Stomach (tissue), 4 donors: Measurements from ENCODE around the gene PLEKHO2.

Experiments
- POLR2AphosphoS5 ChIP-seq, 3 donors: sonication (generic); formaldehyde crosslinking; IDR thresholded peaks; one replicate each; pipeline ENCODE4 v1.6.1; 2016; ENCODE audit warnings: antibody characterized with exemption in 3 of 3
- TF ChIP-seq, protein P1 (sequence below), 7 experiments: fragments of 450-650 bp in 4 of 7; fragments of 200-600 bp in 3 of 7; sonication (generic) in 3 of 7; IDR thresholded peaks; one replicate each; pipeline ENCODE4 v1.5.1; 2016 to 2019; ENCODE audit warnings: antibody characterized with exemption in 7 of 7, control low read depth in 2 of 7, mild to moderate bottlenecking in 1 of 7

DNA sequence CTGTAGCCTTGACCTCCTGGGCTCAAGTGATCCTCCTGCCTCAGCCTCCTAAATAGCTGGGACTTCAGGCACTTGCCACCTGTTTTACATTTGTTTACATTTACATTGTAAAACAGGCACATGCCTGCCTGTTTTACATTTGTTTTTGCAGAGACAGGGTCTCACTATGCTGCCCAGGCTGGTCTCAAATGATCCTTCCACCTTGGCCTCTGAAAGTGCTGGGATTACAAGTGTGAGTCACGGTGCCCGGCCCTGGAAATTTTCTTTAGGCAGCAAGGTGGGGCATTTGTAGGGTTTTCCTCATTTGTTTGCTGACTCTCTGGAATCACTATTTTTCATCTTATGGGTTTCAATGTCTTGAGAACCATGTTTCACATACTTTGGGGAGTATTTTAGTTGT, 41.2 kb upstream of the PLEKHO2 start:
- TF ChIP-seq, protein P1, sequence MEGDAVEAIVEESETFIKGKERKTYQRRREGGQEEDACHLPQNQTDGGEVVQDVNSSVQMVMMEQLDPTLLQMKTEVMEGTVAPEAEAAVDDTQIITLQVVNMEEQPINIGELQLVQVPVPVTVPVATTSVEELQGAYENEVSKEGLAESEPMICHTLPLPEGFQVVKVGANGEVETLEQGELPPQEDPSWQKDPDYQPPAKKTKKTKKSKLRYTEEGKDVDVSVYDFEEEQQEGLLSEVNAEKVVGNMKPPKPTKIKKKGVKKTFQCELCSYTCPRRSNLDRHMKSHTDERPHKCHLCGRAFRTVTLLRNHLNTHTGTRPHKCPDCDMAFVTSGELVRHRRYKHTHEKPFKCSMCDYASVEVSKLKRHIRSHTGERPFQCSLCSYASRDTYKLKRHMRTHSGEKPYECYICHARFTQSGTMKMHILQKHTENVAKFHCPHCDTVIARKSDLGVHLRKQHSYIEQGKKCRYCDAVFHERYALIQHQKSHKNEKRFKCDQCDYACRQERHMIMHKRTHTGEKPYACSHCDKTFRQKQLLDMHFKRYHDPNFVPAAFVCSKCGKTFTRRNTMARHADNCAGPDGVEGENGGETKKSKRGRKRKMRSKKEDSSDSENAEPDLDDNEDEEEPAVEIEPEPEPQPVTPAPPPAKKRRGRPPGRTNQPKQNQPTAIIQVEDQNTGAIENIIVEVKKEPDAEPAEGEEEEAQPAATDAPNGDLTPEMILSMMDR (IDR thresholded peaks at IDR 0.05): no peak
- no peak for TF ChIP-seq POLR2AphosphoS5 (IDR thresholded peaks at IDR 0.05)
